ENCODE measurements around the gene GDF2.

Gene GDF2

DNA sequence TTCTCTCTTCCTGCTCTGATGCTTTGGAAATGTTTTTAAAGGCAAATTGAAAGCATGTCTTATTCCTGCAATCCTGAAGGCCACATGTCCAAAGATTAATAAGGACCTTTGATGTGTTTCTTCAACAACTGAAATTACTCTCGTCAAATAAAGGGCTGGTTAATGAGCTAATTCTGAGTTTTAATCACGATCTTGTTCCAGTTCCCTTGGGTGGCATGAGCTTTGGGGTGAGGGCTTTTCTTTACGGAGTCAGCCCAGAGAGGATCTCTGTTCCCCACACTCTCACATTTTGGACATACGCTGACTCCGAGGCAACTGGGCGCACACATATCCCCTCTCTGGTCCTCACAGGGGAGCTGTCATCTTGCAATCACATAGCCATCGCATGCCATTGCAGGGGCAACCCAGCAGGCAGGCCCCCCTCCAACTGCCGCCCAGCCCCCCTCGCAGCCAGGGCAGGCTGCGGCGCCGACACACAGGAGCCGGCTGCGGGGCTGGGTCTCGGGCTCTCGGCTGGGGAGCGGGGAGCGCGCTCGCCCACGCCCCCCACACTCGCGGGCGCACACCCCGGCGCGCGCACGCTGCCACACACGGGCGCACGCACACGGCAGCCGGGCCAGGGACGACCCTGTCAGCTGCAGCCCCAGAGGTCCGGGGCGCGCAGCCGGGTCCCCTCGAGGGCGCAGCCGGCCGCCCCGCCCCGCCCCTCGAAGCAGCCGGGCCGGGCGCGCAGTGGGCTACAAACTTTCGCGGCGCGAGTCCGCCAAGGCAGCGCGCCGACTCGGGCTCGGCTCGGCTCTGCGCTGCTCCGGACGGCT, 22.4 kb upstream of the GDF2 start, which contains the start of gene GDF10:
GDF10 (plus strand) TSS at position 587 of the 818 bp plus-strand sequence. CDS start 455 bp downstream, outside the sequence.
- Mint-ChIP-seq H3K4me1 (peaks cover 13% of the 10 kb centered on the region), H3K36me3 (ENCODE audit: low read depth) (no peaks in the 10 kb centered on the region), H3K4me3 (peak within 1 kb of the TSS; percentile 76), H3K27me3 (peaks cover 25% of the 10 kb centered on the region), H3K9me3 (no peaks in the 10 kb centered on the region), H3K27ac (no peak within 1 kb of the TSS)
- ATAC-seq (peak; percentile 25), DNase-seq (peak; percentile 20)

DNA sequence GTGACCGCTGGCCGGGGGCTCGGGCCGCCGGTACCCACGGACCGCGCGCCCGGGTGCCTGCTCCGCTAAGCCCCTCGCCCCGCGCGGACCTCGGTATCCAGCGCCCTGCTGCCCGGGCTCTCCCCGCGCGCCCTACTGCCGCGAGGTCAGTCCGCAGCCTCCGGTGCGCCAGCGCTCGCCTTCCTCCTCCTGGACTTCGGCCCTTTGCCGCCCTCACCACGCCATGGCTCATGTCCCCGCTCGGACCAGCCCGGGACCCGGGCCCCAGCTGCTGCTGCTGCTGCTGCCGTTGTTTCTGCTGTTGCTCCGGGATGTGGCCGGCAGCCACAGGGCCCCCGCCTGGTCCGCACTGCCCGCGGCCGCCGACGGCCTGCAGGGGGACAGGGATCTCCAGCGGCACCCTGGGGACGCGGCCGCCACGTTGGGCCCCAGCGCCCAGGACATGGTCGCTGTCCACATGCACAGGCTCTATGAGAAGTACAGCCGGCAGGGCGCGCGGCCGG, 21.8 kb upstream of the GDF2 start:
- DNase-seq (no peak), ATAC-seq (no peak)
- H3K36me3 Mint-ChIP-seq (ENCODE audit: low read depth): no peaks in the 10 kb centered on the region
- peaks cover 15% of the 10 kb centered on the region for H3K4me1 Mint-ChIP-seq
- peaks cover 25% of the 10 kb centered on the region for H3K27me3 Mint-ChIP-seq
- no peaks in the 10 kb centered on the region for H3K9me3 Mint-ChIP-seq
- peak overlapping the region; percentile 76 for H3K4me3 Mint-ChIP-seq
- no peak overlapping the region for H3K27ac Mint-ChIP-seq

DNA sequence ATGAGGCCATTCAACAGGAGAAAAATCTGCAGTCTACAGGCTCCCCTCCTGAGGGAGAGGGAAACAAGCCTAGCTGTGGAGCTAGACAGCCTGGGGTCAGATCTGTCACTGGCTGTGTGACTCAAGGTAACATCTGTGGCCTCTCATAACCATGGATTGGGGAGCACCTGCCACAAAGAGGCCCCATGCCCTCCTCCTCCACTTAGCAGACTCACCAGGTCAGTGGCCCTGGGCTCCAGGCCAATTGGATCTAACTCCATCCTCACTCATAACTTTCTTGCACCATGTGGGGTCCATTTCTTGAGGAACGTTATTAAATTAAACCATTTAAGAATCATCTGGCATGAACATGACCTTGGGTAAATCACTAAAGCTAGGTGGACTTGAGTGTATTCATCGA, 20.4 kb upstream of the GDF2 start:
- H3K27ac Mint-ChIP-seq: no peak overlapping the region
- no peaks in the 10 kb centered on the region for H3K9me3 Mint-ChIP-seq
- no peak for DNase-seq

DNA sequence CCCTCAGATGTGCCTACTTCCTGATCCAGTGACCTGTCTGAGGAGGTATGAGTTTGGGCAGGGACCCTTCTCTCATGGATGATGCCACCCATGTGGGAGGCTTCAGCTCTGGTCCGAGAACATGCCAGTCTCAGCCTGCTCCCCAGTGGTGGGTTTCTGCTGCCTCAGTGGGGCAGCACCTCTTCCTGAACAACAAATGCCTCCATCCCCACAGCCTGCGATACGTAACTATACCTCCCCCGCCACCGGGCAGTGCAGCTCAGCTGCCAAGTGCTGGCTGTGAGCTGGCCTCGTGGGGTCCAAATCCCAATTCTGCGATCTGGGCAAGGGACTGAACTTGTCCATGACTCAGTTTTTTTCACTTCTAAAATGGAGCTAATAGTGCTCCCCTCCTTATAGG, 19.1 kb upstream of the GDF2 start:
- Mint-ChIP-seq H3K27ac (no peak overlapping the region), H3K36me3 (ENCODE audit: low read depth) (no peaks in the 10 kb centered on the region), H3K4me3 (no peak overlapping the region), H3K4me1 (peaks cover 15% of the 10 kb centered on the region), H3K27me3 (peaks cover 20% of the 10 kb centered on the region), H3K9me3 (no peaks in the 10 kb centered on the region)
- DNase-seq (no peak), ATAC-seq (no peak)

More for the DNA sequence above, 20.4 kb upstream of the GDF2 start:
- Mint-ChIP-seq H3K36me3 (ENCODE audit: low read depth) (no peaks in the 10 kb centered on the region), H3K27me3 (peaks cover 22% of the 10 kb centered on the region), H3K4me3 (no peak overlapping the region), H3K4me1 (peaks cover 15% of the 10 kb centered on the region)
- no peak for ATAC-seq

DNA sequence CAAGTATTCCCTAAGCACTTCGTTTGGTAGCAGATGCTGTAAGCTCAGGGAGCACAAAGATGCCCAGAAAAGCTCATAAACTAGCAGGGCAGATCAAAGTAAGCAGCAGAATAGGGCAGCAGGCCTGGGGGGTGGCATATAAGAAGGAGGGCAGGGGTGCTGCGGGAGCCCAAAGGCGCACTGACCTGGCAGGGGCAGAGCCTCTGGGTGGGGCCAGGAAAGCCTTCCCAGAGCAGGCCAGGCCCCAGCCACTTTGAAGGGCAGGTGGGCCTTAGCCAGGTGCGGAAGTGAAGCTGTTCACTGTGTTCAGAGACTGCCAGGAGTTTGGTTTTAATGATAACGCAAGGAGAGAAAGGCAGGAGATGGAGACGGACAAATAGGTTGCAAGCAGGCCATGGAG, 18.4 kb upstream of the GDF2 start:
- Mint-ChIP-seq H3K36me3 (ENCODE audit: low read depth) (no peaks in the 10 kb centered on the region), H3K4me1 (peaks cover 15% of the 10 kb centered on the region), H3K27me3 (peaks cover 20% of the 10 kb centered on the region), H3K27ac (no peak overlapping the region), H3K9me3 (no peaks in the 10 kb centered on the region), H3K4me3 (no peak overlapping the region)
- ATAC-seq (no peak), DNase-seq (no peak)

DNA sequence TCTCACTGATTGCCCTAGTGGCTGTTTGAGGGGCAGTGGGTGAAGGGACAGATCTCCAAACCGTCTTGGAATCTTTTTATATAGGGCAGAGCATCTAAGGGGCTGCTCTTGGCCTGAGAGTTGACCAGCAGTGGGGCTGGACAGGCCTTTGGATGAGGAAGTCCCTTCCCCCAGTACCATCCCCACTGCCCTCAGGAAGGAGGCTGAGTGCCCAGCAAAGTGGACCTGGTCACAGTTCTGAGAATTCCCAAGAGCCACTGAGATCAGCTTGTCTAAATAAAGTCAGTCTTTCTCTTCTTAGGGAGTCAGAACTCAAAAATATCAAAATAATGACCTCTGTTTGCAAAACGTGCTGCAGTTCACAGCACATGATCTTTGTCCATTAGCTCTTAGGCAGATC, 16.7 kb upstream of the GDF2 start:
- DNase-seq (no peak), ATAC-seq (no peak)
- no peaks in the 10 kb centered on the region for H3K9me3 Mint-ChIP-seq
- H3K27me3 Mint-ChIP-seq: peaks cover 12% of the 10 kb centered on the region
- H3K4me3 Mint-ChIP-seq: no peak overlapping the region
- peaks cover 11% of the 10 kb centered on the region for H3K4me1 Mint-ChIP-seq
- no peak overlapping the region for H3K27ac Mint-ChIP-seq
- no peaks in the 10 kb centered on the region for H3K36me3 Mint-ChIP-seq (ENCODE audit: low read depth)

DNA sequence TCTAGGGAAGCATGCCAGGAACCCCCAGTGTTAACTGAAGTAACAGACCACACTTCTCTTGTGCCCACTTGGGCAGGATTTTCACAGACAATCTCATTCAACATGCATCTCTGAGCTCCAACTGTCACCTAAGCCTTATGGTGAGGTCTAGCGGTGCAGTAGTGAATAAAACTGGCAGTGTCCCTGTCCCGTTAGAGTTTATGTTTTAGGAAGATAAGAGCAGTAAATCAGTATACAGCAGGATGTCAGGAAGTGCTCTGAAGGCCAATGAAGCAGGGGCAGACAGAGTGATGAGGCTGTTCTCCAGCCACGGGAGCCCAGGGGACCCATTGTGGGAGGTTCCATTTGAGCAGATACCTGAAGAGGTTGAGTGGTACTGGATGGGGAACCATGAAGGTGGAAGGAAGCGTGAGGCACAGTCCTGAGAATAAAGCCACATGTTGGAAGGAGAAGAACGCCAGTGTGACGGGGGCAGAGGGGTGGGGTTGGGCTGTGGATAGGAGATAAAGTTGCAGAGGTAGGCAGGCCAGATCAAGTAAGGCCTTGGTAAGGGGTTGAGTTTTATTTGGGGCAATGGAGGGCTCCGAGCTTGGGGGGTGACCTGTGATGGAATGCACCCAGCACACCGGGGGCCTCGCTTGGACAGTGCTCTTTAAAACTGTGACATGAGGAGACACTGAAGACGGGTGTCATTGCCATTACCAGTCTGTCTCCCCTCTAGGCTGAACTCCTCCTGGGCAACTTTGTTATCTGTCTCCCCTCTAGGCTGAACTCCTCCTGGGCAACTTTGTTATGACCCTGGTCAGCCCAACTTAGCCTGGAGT, 15.7 kb upstream of the GDF2 start:
- ATAC-seq (no peak), DNase-seq (no peak)
- Mint-ChIP-seq H3K36me3 (ENCODE audit: low read depth) (no peaks in the 10 kb centered on the region), H3K27me3 (peaks cover 7% of the 10 kb centered on the region), H3K27ac (no peak overlapping the region), H3K4me3 (no peak overlapping the region), H3K9me3 (no peaks in the 10 kb centered on the region), H3K4me1 (peaks cover 16% of the 10 kb centered on the region)

DNA sequence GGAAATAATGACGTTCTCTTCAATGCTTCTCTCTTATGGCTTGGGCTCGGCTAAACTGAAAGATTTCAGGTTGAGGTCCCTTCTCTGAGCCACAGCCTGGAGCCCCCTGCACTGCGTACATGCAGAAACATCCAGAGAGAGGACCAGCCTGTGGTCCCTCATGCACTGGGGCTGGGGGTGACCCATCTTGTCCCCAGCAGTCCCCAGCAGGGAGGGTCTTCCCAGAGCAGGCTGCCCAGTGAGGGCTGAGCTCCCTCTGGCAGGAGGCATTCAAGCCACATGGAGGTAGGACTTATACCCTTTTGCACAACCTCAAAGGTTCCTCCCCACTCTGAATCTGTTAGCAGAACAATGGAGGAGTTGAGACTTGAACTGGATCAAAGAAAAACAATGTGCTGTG, 14.9 kb upstream of the GDF2 start:
- peaks cover 17% of the 10 kb centered on the region for H3K4me1 Mint-ChIP-seq
- no peak overlapping the region for H3K27ac Mint-ChIP-seq
- H3K9me3 Mint-ChIP-seq: no peaks in the 10 kb centered on the region
- no peaks in the 10 kb centered on the region for H3K36me3 Mint-ChIP-seq (ENCODE audit: low read depth)
- DNase-seq (no peak), ATAC-seq (no peak)
- H3K27me3 Mint-ChIP-seq: no peaks in the 10 kb centered on the region
- no peak overlapping the region for H3K4me3 Mint-ChIP-seq

DNA sequence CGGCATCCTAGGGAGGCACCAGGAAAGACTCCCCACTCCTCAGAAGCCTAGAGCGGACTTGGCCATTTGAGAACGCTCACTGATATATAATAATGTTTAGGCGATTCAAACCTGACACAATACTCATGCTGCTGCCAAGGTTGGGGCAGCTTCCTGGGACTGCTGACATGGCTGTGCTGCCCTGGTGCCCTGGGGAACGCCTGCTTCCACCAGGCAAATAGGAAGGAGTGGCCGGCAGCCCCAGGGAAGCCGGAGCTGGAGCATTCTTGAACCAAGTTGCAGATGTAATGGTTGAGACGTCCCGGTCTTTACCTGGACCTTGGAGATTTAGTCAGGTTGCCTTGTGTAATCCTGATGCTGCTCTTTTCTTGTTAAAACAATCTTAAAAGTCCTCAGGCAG, 13.5 kb upstream of the GDF2 start:
- Mint-ChIP-seq H3K27ac (no peak overlapping the region), H3K36me3 (ENCODE audit: low read depth) (no peaks in the 10 kb centered on the region), H3K9me3 (no peaks in the 10 kb centered on the region), H3K27me3 (no peaks in the 10 kb centered on the region), H3K4me3 (no peak overlapping the region), H3K4me1 (peaks cover 17% of the 10 kb centered on the region)
- DNase-seq: no peak
- ATAC-seq: no peak

DNA sequence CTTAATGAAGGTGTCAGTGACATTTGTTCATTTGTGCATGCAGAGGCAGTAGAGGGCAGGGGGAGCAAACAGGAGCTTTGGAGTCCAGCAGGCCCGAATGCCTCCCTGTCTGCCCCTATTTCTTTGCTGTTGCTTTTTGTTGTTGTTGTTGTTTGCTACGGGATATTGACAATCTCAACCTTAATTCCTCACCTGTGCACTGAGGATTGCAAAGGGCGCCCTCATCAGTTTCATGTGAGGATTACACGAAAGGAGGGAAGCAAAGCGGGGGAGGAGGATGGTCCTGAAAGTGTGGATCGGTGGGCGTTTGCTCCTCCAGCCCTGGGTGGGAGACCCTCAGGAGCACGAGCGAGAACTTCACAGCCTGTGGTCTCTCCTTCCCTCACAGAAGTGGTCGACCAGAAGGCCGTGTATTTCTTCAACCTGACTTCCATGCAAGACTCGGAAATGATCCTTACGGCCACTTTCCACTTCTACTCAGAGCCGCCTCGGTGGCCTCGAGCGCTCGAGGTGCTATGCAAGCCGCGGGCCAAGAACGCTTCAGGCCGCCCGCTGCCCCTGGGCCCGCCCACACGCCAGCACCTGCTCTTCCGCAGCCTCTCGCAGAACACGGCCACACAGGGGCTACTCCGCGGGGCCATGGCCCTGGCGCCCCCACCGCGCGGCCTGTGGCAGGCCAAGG, 12.7 kb upstream of the GDF2 start:
- Mint-ChIP-seq H3K4me3 (no peak overlapping the region), H3K27me3 (no peaks in the 10 kb centered on the region), H3K4me1 (peaks cover 17% of the 10 kb centered on the region), H3K36me3 (ENCODE audit: low read depth) (no peaks in the 10 kb centered on the region), H3K27ac (no peak overlapping the region), H3K9me3 (no peaks in the 10 kb centered on the region)
- DNase-seq: peak; percentile 16
- no peak for ATAC-seq

DNA sequence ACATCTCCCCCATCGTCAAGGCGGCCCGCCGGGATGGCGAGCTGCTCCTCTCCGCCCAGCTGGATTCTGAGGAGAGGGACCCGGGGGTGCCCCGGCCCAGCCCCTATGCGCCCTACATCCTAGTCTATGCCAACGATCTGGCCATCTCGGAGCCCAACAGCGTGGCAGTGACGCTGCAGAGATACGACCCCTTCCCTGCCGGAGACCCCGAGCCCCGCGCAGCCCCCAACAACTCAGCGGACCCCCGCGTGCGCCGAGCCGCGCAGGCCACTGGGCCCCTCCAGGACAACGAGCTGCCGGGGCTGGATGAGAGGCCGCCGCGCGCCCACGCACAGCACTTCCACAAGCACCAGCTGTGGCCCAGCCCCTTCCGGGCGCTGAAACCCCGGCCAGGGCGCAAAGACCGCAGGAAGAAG, 12.2 kb upstream of the GDF2 start:
- H3K9me3 Mint-ChIP-seq: no peaks in the 10 kb centered on the region
- ATAC-seq (no peak), DNase-seq (no peak)
- no peaks in the 10 kb centered on the region for H3K36me3 Mint-ChIP-seq (ENCODE audit: low read depth)
- H3K4me1 Mint-ChIP-seq: peaks cover 14% of the 10 kb centered on the region
- no peaks in the 10 kb centered on the region for H3K27me3 Mint-ChIP-seq
- H3K27ac Mint-ChIP-seq: no peak overlapping the region
- no peak overlapping the region for H3K4me3 Mint-ChIP-seq

DNA sequence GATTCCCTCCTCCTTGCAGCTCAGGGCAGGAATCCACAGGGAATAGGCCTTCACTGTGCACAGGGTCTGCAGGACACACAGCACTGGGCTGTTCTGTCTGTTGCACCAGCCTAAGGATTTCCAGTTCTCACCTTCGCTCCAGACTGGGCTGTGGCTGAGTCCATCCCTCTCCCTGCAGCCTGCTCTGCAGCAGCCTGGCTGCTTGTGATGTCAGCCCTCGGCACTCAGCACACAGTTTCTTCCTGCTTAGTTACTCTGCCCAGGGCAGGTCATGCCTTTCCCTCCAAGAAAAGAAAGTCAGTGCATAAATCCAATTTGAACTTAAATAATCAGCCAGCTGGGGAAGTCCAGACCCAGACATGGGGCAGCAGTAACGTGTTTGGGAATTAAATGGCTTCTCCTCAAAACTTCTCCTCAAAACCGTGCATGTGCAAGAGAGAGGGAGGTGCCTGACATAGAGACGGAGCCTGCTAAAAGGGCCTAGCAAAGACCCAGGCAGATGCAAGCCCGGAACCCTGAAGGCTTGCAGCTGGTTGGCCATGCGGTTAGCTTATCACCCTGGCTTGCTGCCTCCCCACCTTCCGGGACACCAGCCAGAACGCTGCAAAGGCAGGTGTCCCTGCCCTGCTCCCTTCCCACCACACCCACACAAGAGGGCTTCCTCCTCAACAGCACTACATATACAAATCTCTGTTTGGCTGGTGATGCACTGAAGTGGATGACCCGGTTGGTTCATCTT, 10.9 kb upstream of the GDF2 start:
- Mint-ChIP-seq H3K27ac (peak overlapping the region; percentile 31), H3K9me3 (no peaks in the 10 kb centered on the region), H3K36me3 (ENCODE audit: low read depth) (no peaks in the 10 kb centered on the region), H3K27me3 (no peaks in the 10 kb centered on the region), H3K4me1 (peaks cover 14% of the 10 kb centered on the region), H3K4me3 (no peak overlapping the region)
- DNase-seq: peak; percentile 17
- no peak for ATAC-seq

DNA sequence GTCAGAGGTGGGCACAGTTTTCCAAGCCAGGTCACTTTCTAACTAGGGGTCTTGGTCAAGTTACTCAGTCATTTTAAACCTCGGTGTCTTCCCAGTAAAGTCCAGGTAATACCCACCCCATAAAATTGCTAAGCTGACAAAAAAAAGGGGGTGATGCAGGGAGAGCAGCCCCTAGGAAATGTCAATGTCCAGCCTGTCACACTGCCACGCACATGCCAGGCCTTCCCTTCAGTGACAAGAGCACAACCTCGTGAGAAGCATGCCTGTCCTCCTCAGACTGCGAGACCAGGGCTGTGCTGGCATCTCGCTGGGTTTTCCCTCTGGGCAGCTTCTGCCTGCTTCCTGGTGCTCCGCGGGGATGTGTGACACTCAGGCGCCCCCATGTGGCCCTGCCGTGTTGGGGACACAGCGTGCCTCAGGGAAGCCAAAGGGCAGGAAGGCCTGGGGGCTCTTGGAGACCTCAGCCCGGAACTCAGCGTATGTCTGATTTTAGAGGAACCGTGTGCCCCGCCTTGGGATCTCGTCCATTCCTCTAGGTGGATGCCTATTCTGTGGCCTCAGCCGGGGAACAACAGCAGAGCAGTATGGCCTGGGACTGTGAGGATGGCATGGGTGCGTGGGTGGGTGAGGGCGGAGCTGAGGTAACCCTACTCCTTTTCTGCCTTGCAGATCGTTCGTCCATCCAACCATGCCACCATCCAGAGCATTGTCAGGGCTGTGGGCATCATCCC, 10.2 kb upstream of the GDF2 start:
- DNase-seq (peak; percentile 86), ATAC-seq (peak; percentile 92)
- Mint-ChIP-seq H3K27ac (no peak overlapping the region), H3K36me3 (ENCODE audit: low read depth) (no peaks in the 10 kb centered on the region), H3K4me3 (no peak overlapping the region), H3K9me3 (no peaks in the 10 kb centered on the region), H3K27me3 (no peaks in the 10 kb centered on the region), H3K4me1 (peaks cover 14% of the 10 kb centered on the region)

Measured in activated naive CD8-positive, alpha-beta T cell treated with anti-CD3 and anti-CD28 coated beads, Interleukin-2, amount 50 U/mL, for 24 hours (primary cell).